ENCODE measurements around the gene EVA1C. TPM values are rescaled to one million over a fixed set of nuclear protein-coding genes. Genes with fewer than 3 reads are reported as not detected.
A peak's percentile ranks its signal among the peaks of the same experiment; 100 is the strongest.
"Not testable (repeated sequence)": the region's sequence is repeated elsewhere in the genome, so short reads cannot be mapped to it uniquely, and the experiment has no call there.

EVA1C gene
- total and polyA plus RNA-seq, 2 donors from 2014 or later = 13.8 to 63.4 TPM

DNA sequence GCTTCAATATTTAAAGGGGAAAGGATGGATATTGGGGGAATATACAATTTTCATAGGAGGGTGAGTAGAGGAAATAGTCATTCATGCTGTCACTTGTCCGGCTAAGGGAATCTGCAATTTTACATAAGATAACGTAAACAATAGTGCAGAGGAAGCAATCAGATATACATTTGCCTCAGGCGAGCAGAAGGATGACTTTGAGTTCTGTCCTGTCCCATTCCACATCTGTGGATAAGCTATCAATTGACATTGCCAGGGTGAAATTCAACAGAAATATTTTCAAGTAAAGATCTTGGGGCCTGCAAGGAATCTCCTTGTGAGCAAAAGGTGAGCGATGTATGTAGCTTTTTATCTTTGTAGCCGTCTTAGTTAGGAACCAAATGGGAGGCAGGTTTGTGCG lies 32.6 kb downstream of the EVA1C start:
- peaks cover 0 to 3% (median 0%) of the 10 kb centered on the region in 3 donors for H3K9me3 ChIP-seq (ENCODE audit: control insufficient read depth in 2 of 3, insufficient read depth in 1 of 3, low read length in 3 of 3)
- H3K27me3 ChIP-seq (ENCODE audit: control insufficient read depth, insufficient read depth, low read length) = no peaks in the 10 kb centered on the region
- intact Hi-C loops (cut with DNase I) = no loop called here
- no peak overlapping the region for H3K4me3 ChIP-seq (ENCODE audit: low read length in 3 of 3)
- no peak overlapping the region for H3K27ac ChIP-seq (ENCODE audit: low read depth in 2 of 2, low read length in 2 of 2)
- DNase-seq (no peak), FAIRE-seq (no peak)
- no peak overlapping the region for H3K9ac ChIP-seq (ENCODE audit: low read length in 3 of 3)
- no peaks in the 10 kb centered on the region for H3K36me3 ChIP-seq (ENCODE audit: control insufficient read depth in 2 of 3, insufficient read depth in 3 of 3, low read length in 3 of 3)
- H3K4me1 ChIP-seq (ENCODE audit: control insufficient read depth in 2 of 3, insufficient read depth in 2 of 3, low read depth in 1 of 3, low read length in 3 of 3) = no peaks in the 10 kb centered on the region
- TF ChIP-seq, protein P1, sequence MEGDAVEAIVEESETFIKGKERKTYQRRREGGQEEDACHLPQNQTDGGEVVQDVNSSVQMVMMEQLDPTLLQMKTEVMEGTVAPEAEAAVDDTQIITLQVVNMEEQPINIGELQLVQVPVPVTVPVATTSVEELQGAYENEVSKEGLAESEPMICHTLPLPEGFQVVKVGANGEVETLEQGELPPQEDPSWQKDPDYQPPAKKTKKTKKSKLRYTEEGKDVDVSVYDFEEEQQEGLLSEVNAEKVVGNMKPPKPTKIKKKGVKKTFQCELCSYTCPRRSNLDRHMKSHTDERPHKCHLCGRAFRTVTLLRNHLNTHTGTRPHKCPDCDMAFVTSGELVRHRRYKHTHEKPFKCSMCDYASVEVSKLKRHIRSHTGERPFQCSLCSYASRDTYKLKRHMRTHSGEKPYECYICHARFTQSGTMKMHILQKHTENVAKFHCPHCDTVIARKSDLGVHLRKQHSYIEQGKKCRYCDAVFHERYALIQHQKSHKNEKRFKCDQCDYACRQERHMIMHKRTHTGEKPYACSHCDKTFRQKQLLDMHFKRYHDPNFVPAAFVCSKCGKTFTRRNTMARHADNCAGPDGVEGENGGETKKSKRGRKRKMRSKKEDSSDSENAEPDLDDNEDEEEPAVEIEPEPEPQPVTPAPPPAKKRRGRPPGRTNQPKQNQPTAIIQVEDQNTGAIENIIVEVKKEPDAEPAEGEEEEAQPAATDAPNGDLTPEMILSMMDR (IDR thresholded peaks at IDR 0.05; ENCODE audit: borderline replicate concordance, extremely low read depth, insufficient read depth) = no peak

DNA sequence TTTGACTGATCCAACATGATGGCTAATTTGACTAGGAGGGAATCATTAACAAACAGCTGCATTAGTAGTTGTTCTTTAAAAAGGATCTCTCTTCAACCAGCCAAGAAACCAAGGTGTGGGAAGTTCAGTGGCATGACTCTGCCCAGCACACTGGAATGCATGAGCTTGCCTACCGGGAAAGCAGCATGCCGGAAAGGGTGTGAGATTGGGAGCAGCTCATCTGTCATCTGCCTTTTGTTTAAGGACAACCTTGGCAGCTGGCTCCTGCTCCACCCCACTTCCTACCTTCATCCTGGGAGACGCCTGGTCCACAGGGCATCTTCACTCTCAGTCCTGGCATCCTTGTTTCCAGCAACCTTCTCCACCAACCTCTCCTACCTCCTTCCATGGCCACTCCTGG lies 33.9 kb downstream of the EVA1C start:
- H3K4me1 ChIP-seq (ENCODE audit: control insufficient read depth in 2 of 3, insufficient read depth in 2 of 3, low read depth in 1 of 3, low read length in 3 of 3); DNase-seq; H3K9ac ChIP-seq (ENCODE audit: low read length in 3 of 3); H3K9me3 ChIP-seq (ENCODE audit: control insufficient read depth in 2 of 3, insufficient read depth in 1 of 3, low read length in 3 of 3); H3K36me3 ChIP-seq (ENCODE audit: control insufficient read depth in 2 of 3, insufficient read depth in 3 of 3, low read length in 3 of 3); FAIRE-seq; H3K27me3 ChIP-seq (ENCODE audit: control insufficient read depth, insufficient read depth, low read length); intact Hi-C loops (cut with DNase I); H3K27ac ChIP-seq (ENCODE audit: low read depth in 2 of 2, low read length in 2 of 2); H3K4me3 ChIP-seq (ENCODE audit: low read length in 3 of 3): not testable (repeated sequence)

DNA sequence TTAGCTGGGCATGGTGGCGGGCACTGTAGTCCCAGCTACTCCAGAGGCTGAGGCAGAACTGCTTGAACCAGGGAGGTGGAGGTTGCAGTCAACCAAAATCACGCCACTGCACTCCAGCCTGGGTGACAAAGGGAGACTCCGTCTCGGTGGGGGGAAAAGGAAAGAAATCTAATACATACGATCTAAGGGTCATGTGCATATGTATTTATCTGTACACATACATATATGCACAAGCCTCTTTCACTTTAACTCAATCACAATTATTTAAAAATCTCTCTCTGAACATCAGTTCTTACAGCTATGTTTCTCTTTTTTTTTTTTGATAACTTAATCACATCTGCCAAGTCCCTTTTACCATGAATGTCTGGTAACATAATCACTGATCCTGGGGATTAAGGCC lies 34.7 kb downstream of the EVA1C start:
- Histone ChIP-seq H3K4me1 (ENCODE audit: control insufficient read depth in 2 of 3, insufficient read depth in 2 of 3, low read depth in 1 of 3, low read length in 3 of 3) (no peaks in the 10 kb centered on the region), H3K27me3 (ENCODE audit: control insufficient read depth, insufficient read depth, low read length) (no peaks in the 10 kb centered on the region), H3K27ac (ENCODE audit: low read depth in 2 of 2, low read length in 2 of 2) (no peak overlapping the region), H3K9me3 (ENCODE audit: control insufficient read depth in 2 of 3, insufficient read depth in 1 of 3, low read length in 3 of 3) (peaks cover 0 to 3% (median 0%) of the 10 kb centered on the region in 3 donors), H3K4me3 (ENCODE audit: low read length in 3 of 3) (no peak overlapping the region), H3K36me3 (ENCODE audit: control insufficient read depth in 2 of 3, insufficient read depth in 3 of 3, low read length in 3 of 3) (no peaks in the 10 kb centered on the region), H3K9ac (ENCODE audit: low read length in 3 of 3) (no peak overlapping the region)
- DNase-seq (no peak), FAIRE-seq (no peak)
- TF ChIP-seq, protein P1 (IDR thresholded peaks at IDR 0.05; ENCODE audit: borderline replicate concordance, extremely low read depth, insufficient read depth) = no peak
- intact Hi-C loops (cut with DNase I) = no loop called here

DNA sequence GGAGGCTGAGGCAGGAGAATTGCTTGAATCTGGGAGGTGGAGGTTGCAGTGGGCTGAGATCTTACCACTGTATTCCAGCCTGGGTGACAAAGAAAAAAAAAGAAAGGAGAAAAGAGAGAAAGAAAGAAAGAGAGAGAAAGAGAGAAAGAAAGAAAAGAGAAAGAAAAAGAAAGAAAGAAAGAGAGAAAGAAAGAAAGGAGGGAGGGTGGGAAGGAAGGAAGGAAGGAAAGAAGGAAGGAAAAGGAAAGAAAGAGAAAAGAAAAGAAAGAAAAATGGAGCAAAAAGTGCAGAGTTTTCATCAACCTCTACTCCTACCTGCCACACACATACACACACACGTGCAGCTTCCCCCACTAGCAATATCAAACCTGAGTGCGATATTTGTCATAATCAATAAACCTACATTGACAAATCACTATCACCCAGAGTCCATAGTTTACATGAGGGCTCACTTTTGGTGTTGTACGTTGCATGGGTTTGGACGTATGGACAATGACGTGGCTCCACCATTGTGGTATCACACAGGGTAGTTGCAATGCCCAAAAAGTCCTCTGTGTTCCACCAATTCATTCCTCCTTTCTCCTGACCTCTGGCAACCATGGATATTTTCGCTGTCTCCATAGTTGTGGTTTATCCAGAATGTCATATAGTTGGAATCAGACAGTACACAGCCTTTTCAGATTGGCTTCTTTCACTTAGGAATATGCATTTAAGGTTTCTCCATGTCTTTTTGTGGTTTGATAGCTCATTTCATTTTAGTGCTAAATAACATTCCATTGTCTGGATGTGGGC lies 36.5 kb downstream of the EVA1C start:
- Histone ChIP-seq H3K27ac (ENCODE audit: low read depth in 2 of 2, low read length in 2 of 2) (no peak overlapping the region), H3K27me3 (ENCODE audit: control insufficient read depth, insufficient read depth, low read length) (no peaks in the 10 kb centered on the region), H3K4me1 (ENCODE audit: control insufficient read depth in 2 of 3, insufficient read depth in 2 of 3, low read depth in 1 of 3, low read length in 3 of 3) (no peaks in the 10 kb centered on the region), H3K9ac (ENCODE audit: low read length in 3 of 3) (no peak overlapping the region), H3K36me3 (ENCODE audit: control insufficient read depth in 2 of 3, insufficient read depth in 3 of 3, low read length in 3 of 3) (no peaks in the 10 kb centered on the region), H3K9me3 (ENCODE audit: control insufficient read depth in 2 of 3, insufficient read depth in 1 of 3, low read length in 3 of 3) (peaks cover 0 to 3% (median 0%) of the 10 kb centered on the region in 3 donors), H3K4me3 (ENCODE audit: low read length in 3 of 3) (no peak overlapping the region)
- TF ChIP-seq, protein P1 (IDR thresholded peaks at IDR 0.05; ENCODE audit: borderline replicate concordance, extremely low read depth, insufficient read depth) = no peak
- DNase-seq = no peak
- no peak for FAIRE-seq
- intact Hi-C loops (cut with DNase I) = no loop called here

DNA sequence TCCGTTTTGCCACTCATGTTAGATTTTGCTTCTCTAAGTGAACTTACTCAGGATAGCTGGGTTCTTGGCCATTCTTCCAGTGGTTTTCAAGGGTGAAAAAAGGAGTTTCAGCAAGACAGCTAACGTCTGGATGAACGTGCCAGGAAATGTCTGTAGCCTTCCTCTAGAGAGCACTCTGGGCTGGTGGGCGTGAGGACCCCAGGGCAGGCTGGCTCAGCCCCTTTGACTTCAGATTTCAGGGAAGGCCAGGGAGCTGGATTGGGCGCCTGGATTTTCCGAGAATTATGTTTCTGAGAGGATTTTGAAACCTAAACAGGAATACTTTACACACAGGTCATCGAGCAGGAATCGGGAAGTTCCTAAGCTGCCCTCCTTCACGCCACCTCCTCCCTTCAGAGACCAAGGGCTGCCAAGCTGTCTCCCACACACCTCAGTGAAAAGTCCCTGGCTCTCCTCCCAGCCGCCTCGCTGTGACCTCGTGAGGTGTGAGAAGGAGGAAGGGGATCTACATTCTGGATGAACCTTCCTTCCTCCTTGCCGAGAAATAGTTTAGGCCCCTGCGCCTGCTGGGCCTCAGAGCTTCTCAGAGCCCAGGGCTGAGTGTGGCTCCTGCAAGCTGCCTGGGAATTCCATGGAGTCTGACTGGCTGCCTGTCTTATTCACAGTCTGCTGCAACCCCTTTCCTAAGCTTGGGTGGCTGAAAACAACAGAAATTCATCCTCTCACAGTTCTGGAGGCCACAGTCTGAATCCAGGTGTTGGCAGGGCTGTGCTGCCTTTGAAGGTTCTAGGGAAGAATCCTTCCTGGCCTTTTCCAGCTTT lies 38.6 kb downstream of the EVA1C start:
- peak overlapping the region; percentile 11 to 45 for H3K27ac ChIP-seq (ENCODE audit: low read depth in 2 of 2, low read length in 2 of 2)
- DNase-seq = peak in 2 of 5 donors; percentile 36 to 92
- H3K9me3 ChIP-seq (ENCODE audit: control insufficient read depth in 2 of 3, insufficient read depth in 1 of 3, low read length in 3 of 3); H3K4me1 ChIP-seq (ENCODE audit: control insufficient read depth in 2 of 3, insufficient read depth in 2 of 3, low read depth in 1 of 3, low read length in 3 of 3); H3K27me3 ChIP-seq (ENCODE audit: control insufficient read depth, insufficient read depth, low read length); intact Hi-C loops (cut with DNase I); H3K9ac ChIP-seq (ENCODE audit: low read length in 3 of 3); H3K4me3 ChIP-seq (ENCODE audit: low read length in 3 of 3); H3K36me3 ChIP-seq (ENCODE audit: control insufficient read depth in 2 of 3, insufficient read depth in 3 of 3, low read length in 3 of 3); FAIRE-seq: not testable (repeated sequence)

DNA sequence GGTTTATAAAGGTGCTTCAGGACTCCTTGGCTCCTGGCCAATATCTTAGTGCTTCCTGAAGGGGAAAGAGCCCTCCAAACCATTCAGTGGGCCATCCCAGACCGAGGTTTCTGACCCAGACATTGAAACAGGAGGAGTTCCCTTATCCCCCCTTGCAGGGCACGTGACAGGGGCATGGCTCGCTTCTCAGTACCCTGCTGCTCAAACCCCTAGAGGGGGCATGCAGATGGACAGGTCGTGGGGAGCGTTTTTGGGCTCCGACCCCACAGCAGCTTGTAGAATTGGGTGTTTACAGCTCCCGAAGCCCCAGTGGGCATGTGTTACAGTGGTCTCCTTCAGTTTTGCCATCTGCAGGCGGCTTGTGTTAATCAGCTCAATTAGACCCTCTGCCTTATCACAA lies 39.7 kb downstream of the EVA1C start:
- H3K9ac ChIP-seq (ENCODE audit: low read length in 3 of 3); H3K36me3 ChIP-seq (ENCODE audit: control insufficient read depth in 2 of 3, insufficient read depth in 3 of 3, low read length in 3 of 3); H3K9me3 ChIP-seq (ENCODE audit: control insufficient read depth in 2 of 3, insufficient read depth in 1 of 3, low read length in 3 of 3); H3K27ac ChIP-seq (ENCODE audit: low read depth in 2 of 2, low read length in 2 of 2); FAIRE-seq; intact Hi-C loops (cut with DNase I); H3K27me3 ChIP-seq (ENCODE audit: control insufficient read depth, insufficient read depth, low read length); H3K4me3 ChIP-seq (ENCODE audit: low read length in 3 of 3); H3K4me1 ChIP-seq (ENCODE audit: control insufficient read depth in 2 of 3, insufficient read depth in 2 of 3, low read depth in 1 of 3, low read length in 3 of 3); DNase-seq: not testable (repeated sequence)
